CD4-positive, alpha-beta T cell (primary cell): ENCODE measurements around the gene ARID1B. TPM values are rescaled to one million over a fixed set of nuclear protein-coding genes. Genes with fewer than 3 reads are reported as not detected.

Experiments
- ATAC-seq: fragments of 200-7000 bp; cut with Tn5 transposase; one replicate; pipeline ENCODE4 v1.10.0; 2022; ENCODE audit warnings: mild to moderate bottlenecking; ENCODE audit not compliant: poor library complexity
- CTCF ChIA-PET: fragments of 350-600 bp; sonication (Branson Sonifier 250); formaldehyde crosslinking; loops from one replicate; lab custom pipeline; 2021; ENCODE audit warnings: antibody characterized with exemption, inconsistent platforms; lab: Charles Lee
- POLR2A ChIA-PET: fragments of 350-600 bp; sonication (Branson Sonifier 250); formaldehyde crosslinking; loops from one replicate; lab custom pipeline; 2021; ENCODE audit warnings: antibody characterized with exemption, inconsistent platforms; lab: Charles Lee
- DNase-seq, 14 experiments: peaks; one replicate each; pipeline ENCODE4 v3.0.0-alpha.2; 2013 to 2020; ENCODE audit warnings: mixed read lengths in 2 of 14
- H3K27ac ChIP-seq, 2 donors: one replicate each; pipeline versions ENCODE4 v1.5.1 to v1.7.0; 2013; ENCODE audit warnings: low read length in 2 of 2, low read depth in 1 of 2, mild to moderate bottlenecking in 1 of 2
- H3K27me3 ChIP-seq, 2 experiments: 1 replicate in 1 of 2; 2 replicates in 1 of 2; pipeline versions ENCODE4 v1.6.1 to v1.7.0; 2013; ENCODE audit warnings: low read length in 2 of 2, control low read depth in 1 of 2, mild to moderate bottlenecking in 1 of 2, moderate library complexity in 1 of 2; ENCODE audit not compliant: insufficient read depth in 2 of 2, control insufficient read depth in 1 of 2
- H3K36me3 ChIP-seq: one replicate; pipeline ENCODE4 v1.6.1; 2013; ENCODE audit warnings: low read length, control low read depth; ENCODE audit not compliant: insufficient read depth
- H3K4me1 ChIP-seq: one replicate; pipeline ENCODE4 v1.6.1; 2013; ENCODE audit warnings: low read length, control low read depth; ENCODE audit not compliant: insufficient read depth
- H3K4me3 ChIP-seq: one replicate; pipeline ENCODE4 v1.5.1; 2013; ENCODE audit warnings: mild to moderate bottlenecking, low read length, moderate library complexity
- H3K9me3 ChIP-seq, 2 experiments: 1 replicate in 1 of 2; 2 replicates in 1 of 2; pipeline versions ENCODE4 v1.6.1 to v1.7.0; 2013; ENCODE audit warnings: low read length in 2 of 2, mild to moderate bottlenecking in 2 of 2, control low read depth in 1 of 2, moderate library complexity in 1 of 2; ENCODE audit not compliant: control insufficient read depth in 1 of 2, insufficient read depth in 1 of 2
- H3K27ac Mint-ChIP-seq: one replicate; pipeline ENCODE4 v1.8.0; 2020; ENCODE audit warnings: mixed read lengths
- H3K27me3 Mint-ChIP-seq: one replicate; pipeline ENCODE4 v1.8.0; 2021; ENCODE audit warnings: mixed read lengths
- H3K36me3 Mint-ChIP-seq: one replicate; pipeline ENCODE4 v1.8.0; 2021; ENCODE audit warnings: low read depth, mixed read lengths
- H3K4me1 Mint-ChIP-seq: one replicate; pipeline ENCODE4 v1.8.0; 2021; ENCODE audit warnings: low read depth, mixed read lengths
- H3K4me3 Mint-ChIP-seq: one replicate; pipeline ENCODE4 v1.8.0; 2020; ENCODE audit warnings: mild to moderate bottlenecking, mixed read lengths
- H3K9me3 Mint-ChIP-seq: one replicate; pipeline ENCODE4 v1.8.0; 2020; ENCODE audit warnings: mixed read lengths
- intact Hi-C, 2 experiments: fragments of 100-400 bp; cut with DNase I in 1 of 2; cut with micrococcal nuclease in 1 of 2; formaldehyde crosslinking; loops; one replicate each; pipeline versions ENCODE4 v1.15.1 to v1.9.0; 2023 to 2025; cut with DNase I, micrococcal nuclease
- total RNA-seq, 174 experiments: library from RNA in 2 of 174; stranded (reverse) in 2 of 174; gene quantifications; one replicate each; pipeline ENCODE4 v1.2.3 and lab custom pipeline; 2021 to 2026
- TF ChIP-seq, protein P1 (sequence below): fragments of 200-600 bp; IDR thresholded peaks from one replicate; pipeline ENCODE4 v1.8.0; 2022; ENCODE audit warnings: antibody characterized with exemption, mild to moderate bottlenecking

The ARID1B gene
- total RNA-seq, 2 experiments from 2014 or later: 120 to 125 TPM

DNA sequence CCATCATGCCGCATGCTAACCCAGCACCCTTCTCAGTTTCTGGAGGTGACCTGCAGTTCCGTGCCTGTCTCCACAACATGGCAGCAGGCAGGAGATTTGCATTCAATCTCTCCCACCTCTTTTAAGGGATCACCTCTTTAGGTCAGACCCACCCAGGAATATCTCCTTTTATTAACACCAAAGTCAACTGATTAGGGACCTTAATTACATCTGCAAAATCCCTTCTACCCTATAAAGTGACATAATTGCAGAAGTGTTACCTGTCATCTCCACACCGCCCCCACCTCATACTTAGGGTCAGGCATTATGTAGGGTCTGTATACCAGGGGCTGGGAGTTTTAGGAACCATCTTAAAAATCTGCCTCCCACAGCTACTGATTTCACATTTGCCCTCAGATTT lies 278.7 kb downstream of the ARID1B start:
- intact Hi-C loops: no loop called here
- DNase-seq: no peak
- Mint-ChIP-seq H3K27me3 (no peaks in the 10 kb centered on the region), H3K4me3 (no peak overlapping the region), H3K9me3 (no peaks in the 10 kb centered on the region), H3K27ac (peak overlapping the region; percentile 92), H3K36me3 (no peaks in the 10 kb centered on the region), H3K4me1 (peaks cover 53% of the 10 kb centered on the region)
- H3K27me3 ChIP-seq: no peaks in the 10 kb centered on the region
- H3K4me3 ChIP-seq: no peak overlapping the region
- peak overlapping the region in 1 of 2 donors; percentile 62 for H3K27ac ChIP-seq
- POLR2A ChIA-PET: interaction anchor here (0.5 to 3.3 kb wide), 4 partner anchors 10 to 124 kb away, joined by 3 to 18 read pairs (median 3); no protein-coding TSS in a partner anchor
- ATAC-seq: no peak
- peaks cover 32% of the 10 kb centered on the region for H3K4me1 ChIP-seq
- H3K36me3 ChIP-seq: no peaks in the 10 kb centered on the region
- H3K9me3 ChIP-seq: no peaks in the 10 kb centered on the region
- TF ChIP-seq, protein P1, sequence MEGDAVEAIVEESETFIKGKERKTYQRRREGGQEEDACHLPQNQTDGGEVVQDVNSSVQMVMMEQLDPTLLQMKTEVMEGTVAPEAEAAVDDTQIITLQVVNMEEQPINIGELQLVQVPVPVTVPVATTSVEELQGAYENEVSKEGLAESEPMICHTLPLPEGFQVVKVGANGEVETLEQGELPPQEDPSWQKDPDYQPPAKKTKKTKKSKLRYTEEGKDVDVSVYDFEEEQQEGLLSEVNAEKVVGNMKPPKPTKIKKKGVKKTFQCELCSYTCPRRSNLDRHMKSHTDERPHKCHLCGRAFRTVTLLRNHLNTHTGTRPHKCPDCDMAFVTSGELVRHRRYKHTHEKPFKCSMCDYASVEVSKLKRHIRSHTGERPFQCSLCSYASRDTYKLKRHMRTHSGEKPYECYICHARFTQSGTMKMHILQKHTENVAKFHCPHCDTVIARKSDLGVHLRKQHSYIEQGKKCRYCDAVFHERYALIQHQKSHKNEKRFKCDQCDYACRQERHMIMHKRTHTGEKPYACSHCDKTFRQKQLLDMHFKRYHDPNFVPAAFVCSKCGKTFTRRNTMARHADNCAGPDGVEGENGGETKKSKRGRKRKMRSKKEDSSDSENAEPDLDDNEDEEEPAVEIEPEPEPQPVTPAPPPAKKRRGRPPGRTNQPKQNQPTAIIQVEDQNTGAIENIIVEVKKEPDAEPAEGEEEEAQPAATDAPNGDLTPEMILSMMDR: no peak
- CTCF ChIA-PET: no interaction called here

DNA sequence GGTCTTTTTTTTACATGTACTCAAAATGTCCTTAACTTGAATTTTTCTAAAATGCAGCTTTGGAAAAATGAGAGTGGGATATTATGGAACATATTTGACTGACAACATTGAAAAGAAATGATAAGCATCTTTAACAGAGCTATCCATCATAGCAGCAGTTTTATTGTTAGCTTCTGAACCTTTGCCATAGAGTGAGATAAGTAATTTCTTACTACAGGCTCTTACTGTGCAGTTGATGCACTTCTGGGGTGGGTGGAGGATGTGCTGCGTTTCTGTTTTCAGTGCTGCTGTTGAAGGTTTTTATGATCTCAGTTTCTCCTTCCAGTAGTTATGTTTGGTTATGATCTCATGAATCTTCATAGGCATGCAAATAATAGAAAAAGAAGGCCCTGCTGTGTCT lies 279.1 kb downstream of the ARID1B start:
- ATAC-seq (no peak), DNase-seq (peak in 1 of 14 experiments; percentile 17)
- Histone ChIP-seq H3K4me3 (no peak overlapping the region), H3K4me1 (peaks cover 32% of the 10 kb centered on the region), H3K27me3 (no peaks in the 10 kb centered on the region), H3K36me3 (no peaks in the 10 kb centered on the region), H3K27ac (no peak overlapping the region), H3K9me3 (no peaks in the 10 kb centered on the region)
- ChIA-PET POLR2A (interaction anchor here (0.7 to 0.8 kb wide), 2 partner anchors 10 to 12 kb away, joined by 3 read pairs; no protein-coding TSS in a partner anchor), CTCF (interaction anchor here (0.7 kb wide), 1 partner anchor 22 kb away, joined by 3 read pairs; no protein-coding TSS in a partner anchor)
- intact Hi-C loops: no loop called here
- Mint-ChIP-seq H3K9me3 (no peaks in the 10 kb centered on the region), H3K27me3 (no peaks in the 10 kb centered on the region), H3K4me1 (peaks cover 51% of the 10 kb centered on the region), H3K27ac (peak overlapping the region; percentile 92), H3K4me3 (no peak overlapping the region), H3K36me3 (no peaks in the 10 kb centered on the region)
- TF ChIP-seq, protein P1: no peak

DNA sequence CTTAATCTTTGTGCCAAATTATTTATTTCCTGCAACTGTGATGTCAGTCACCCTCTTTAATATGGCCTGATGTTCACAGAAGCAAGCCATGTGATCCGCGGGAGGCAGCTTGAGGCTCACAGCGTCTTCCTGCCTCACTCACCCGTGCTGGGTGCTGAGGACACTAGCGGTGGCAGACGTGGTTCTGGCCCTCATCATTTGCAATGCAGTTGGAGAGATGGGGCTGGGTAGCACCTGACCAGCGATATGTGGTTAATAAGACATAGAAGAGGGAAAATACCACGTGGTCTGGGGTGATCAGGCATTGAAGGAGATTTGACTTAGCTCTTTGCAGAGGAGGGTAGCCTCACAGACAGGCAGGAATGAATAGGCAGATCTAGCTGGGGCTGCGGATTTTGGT lies 281.4 kb downstream of the ARID1B start:
- Mint-ChIP-seq H3K36me3 (no peaks in the 10 kb centered on the region), H3K27ac (peak overlapping the region; percentile 60), H3K9me3 (no peaks in the 10 kb centered on the region), H3K4me3 (peak overlapping the region; percentile 27), H3K4me1 (peaks cover 61% of the 10 kb centered on the region), H3K27me3 (no peaks in the 10 kb centered on the region)
- Histone ChIP-seq H3K27ac (no peak overlapping the region), H3K4me3 (no peak overlapping the region), H3K9me3 (no peaks in the 10 kb centered on the region), H3K27me3 (no peaks in the 10 kb centered on the region), H3K4me1 (peaks cover 35% of the 10 kb centered on the region), H3K36me3 (no peaks in the 10 kb centered on the region)
- peak in 2 of 14 experiments; percentile 31 to 34 for DNase-seq
- ATAC-seq: peak; percentile 16
- CTCF ChIA-PET: interaction anchor here (1.3 to 1.5 kb wide), 2 partner anchors 11 to 13 kb away, joined by 4 to 5 read pairs; no protein-coding TSS in a partner anchor
- POLR2A ChIA-PET: interaction anchor here (1.8 kb wide), 1 partner anchor 9 kb away, joined by 5 read pairs; no protein-coding TSS in a partner anchor
- TF ChIP-seq, protein P1: no peak
- intact Hi-C loops: no loop called here
